K562 (cell line): Measurements from ENCODE around the gene ZW10. TPM values are rescaled to one million over a fixed set of nuclear protein-coding genes. Genes with fewer than 3 reads are reported as not detected.

Experiments
- ATAC-seq: fragments of 200-7000 bp; cut with Tn5 transposase; 3 replicates; pipeline ENCODE4 v1.9.1; 2020; ENCODE audit warnings: moderate library complexity
- BruUV-seq: library from RNA; stranded (reverse); fragments of 400-500 nt; replicated peaks from 2 replicates; lab custom pipeline; 2021; lab: Mats Ljungman, UMichigan
- CTCF ChIA-PET: fragments of 300-600 bp; formaldehyde crosslinking; extraction: SDS; loops from one replicate; lab custom pipeline; 2021; ENCODE audit warnings: low intra/inter-chr PET ratio; lab: Yijun Ruan, JAX
- POLR2A ChIA-PET: fragments of 300-600, 350-650 bp; sonication (Branson Sonifier 250); formaldehyde crosslinking; extraction: SDS; loops from one replicate; lab custom pipeline; 2021; ENCODE audit warnings: antibody characterized with exemption, inconsistent platforms; lab: Yijun Ruan, JAX
- DNase-seq, 4 experiments: peaks; one replicate each; pipeline versions ENCODE4 v3.0.0 to v3.0.0-alpha.2; 2011 to 2018; ENCODE audit warnings: low spot score in 3 of 4, mixed read lengths in 3 of 4; ENCODE audit errors: extremely low read depth in 1 of 4
- FAIRE-seq: peaks from 2 replicates; lab custom pipeline; 2011; peaks lifted over from hg19 to GRCh38; lab: Jason Lieb, UNC
- H2AFZ ChIP-seq: 2 replicates; pipeline ENCODE4 v1.6.0; 2011; ENCODE audit warnings: low read depth, low read length, control low read depth, inconsistent platforms
- H3K27ac ChIP-seq: fragments of 200-600 bp; 3 replicates; pipeline ENCODE4 v1.8.0; 2011; ENCODE audit warnings: low read depth, mild to moderate bottlenecking, control low read depth, inconsistent platforms, low read length, moderate library complexity, mixed read lengths; ENCODE audit errors: extremely low read depth
- H3K27me3 ChIP-seq, 2 experiments: fragments of 300-600 bp in 1 of 2; 2 replicates in 1 of 2; 3 replicates in 1 of 2; pipeline versions ENCODE4 v1.6.0 to v1.8.0; 2011; ENCODE audit warnings: inconsistent platforms in 2 of 2, low read length in 2 of 2, mild to moderate bottlenecking in 1 of 2, mixed read lengths in 1 of 2, moderate library complexity in 1 of 2; ENCODE audit not compliant: control insufficient read depth in 2 of 2, insufficient read depth in 2 of 2
- H3K36me3 ChIP-seq: fragments of 300-600 bp; 3 replicates; pipeline ENCODE4 v1.8.0; 2011; ENCODE audit warnings: mild to moderate bottlenecking, low read length, inconsistent platforms; ENCODE audit not compliant: control insufficient read depth, insufficient read depth
- H3K4me1 ChIP-seq, 2 experiments: fragments of 200-600 bp in 1 of 2; replicated peaks in 1 of 2; 2 replicates in 1 of 2; 3 replicates in 1 of 2; pipeline versions ENCODE4 v1.5.1 to v1.8.0; 2011; ENCODE audit warnings: inconsistent platforms in 2 of 2, low read length in 2 of 2, mild to moderate bottlenecking in 1 of 2, mixed read lengths in 1 of 2, moderate library complexity in 1 of 2; ENCODE audit not compliant: control insufficient read depth in 2 of 2, insufficient read depth in 2 of 2
- H3K4me2 ChIP-seq: 2 replicates; pipeline ENCODE4 v1.6.1; 2011; ENCODE audit warnings: low read length, control low read depth, inconsistent platforms, mixed read lengths; ENCODE audit not compliant: insufficient read depth
- H3K4me3 ChIP-seq: fragments of 200-600 bp; sonication (generic), shearing (Covaris generic); 2 replicates; pipeline ENCODE4 v1.5.1; 2016; ENCODE audit warnings: control low read depth, inconsistent platforms
- H3K79me2 ChIP-seq: fragments of 200-600 bp; 3 replicates; pipeline ENCODE4 v1.8.0; 2011; ENCODE audit warnings: low read length, inconsistent platforms; ENCODE audit not compliant: control insufficient read depth, insufficient read depth
- H3K9ac ChIP-seq, 2 experiments: 2 replicates each; pipeline versions ENCODE4 v1.6.0 to v1.6.1; 2011; ENCODE audit warnings: low read depth in 2 of 2, low read length in 2 of 2, control low read depth in 1 of 2, inconsistent platforms in 1 of 2, mild to moderate bottlenecking in 1 of 2, mixed read lengths in 1 of 2; ENCODE audit not compliant: insufficient read depth in 1 of 2
- H3K9me1 ChIP-seq: one replicate; pipeline ENCODE4 v1.6.0; 2011; ENCODE audit warnings: inconsistent platforms, mild to moderate bottlenecking, low read length, moderate library complexity; ENCODE audit not compliant: control insufficient read depth, insufficient read depth
- H3K9me3 ChIP-seq: replicated peaks from 2 replicates; pipeline ENCODE4 v1.5.1; 2011; ENCODE audit warnings: low read depth, low read length, inconsistent platforms; ENCODE audit not compliant: control insufficient read depth, insufficient read depth
- H4K20me1 ChIP-seq: replicated peaks from 2 replicates; pipeline ENCODE4 v1.6.1; 2011; ENCODE audit warnings: low read length, inconsistent platforms, mixed read lengths; ENCODE audit not compliant: control insufficient read depth, insufficient read depth
- ARID4B ChIP-seq: sonication (generic); formaldehyde crosslinking; IDR thresholded peaks from 2 replicates; pipeline ENCODE4 v1.8.0; 2022; ENCODE audit warnings: mild to moderate bottlenecking, missing genetic modification reagents
- BRD9 ChIP-seq: fragments of 450-650 bp; IDR thresholded peaks from 2 replicates; pipeline ENCODE4 v1.6.1; 2018; ENCODE audit warnings: low read depth; ENCODE audit not compliant: partially characterized antibody
- CGGBP1 ChIP-seq: fragments of 250-450 bp; sonication (Bioruptor Pico); IDR thresholded peaks from 2 replicates; pipeline ENCODE4 v1.9.0; 2021; ENCODE audit warnings: mild to moderate bottlenecking
- EHMT2 ChIP-seq: fragments of 450-650 bp; IDR thresholded peaks from 2 replicates; pipeline ENCODE4 v1.6.1; 2018; ENCODE audit warnings: antibody characterized with exemption
- ERF ChIP-seq: fragments of 450-650 bp; formaldehyde crosslinking; IDR thresholded peaks from 2 replicates; pipeline ENCODE4 v1.4.0; 2020; ENCODE audit warnings: mild to moderate bottlenecking, mixed read lengths
- MIER1 ChIP-seq: fragments of 450-650 bp; IDR thresholded peaks from 2 replicates; pipeline ENCODE4 v1.6.1; 2016; ENCODE audit warnings: antibody characterized with exemption, mild to moderate bottlenecking, low read depth
- PKNOX1 ChIP-seq: fragments of 450-650 bp; IDR thresholded peaks from 2 replicates; pipeline ENCODE4 v1.6.1; 2016
- RBBP5 ChIP-seq: fragments of 200-600 bp; sonication (generic); IDR thresholded peaks from 2 replicates; pipeline ENCODE4 v1.6.1; 2012; ENCODE audit warnings: borderline replicate concordance, mild to moderate bottlenecking, low read length, control low read depth, inconsistent platforms; ENCODE audit not compliant: insufficient read depth, poor library complexity, severe bottlenecking
- RBM34 ChIP-seq: fragments of 200-400 bp; formaldehyde crosslinking; IDR thresholded peaks from 2 replicates; pipeline ENCODE4 v1.6.1; 2018; ENCODE audit warnings: low read length, borderline replicate concordance; ENCODE audit not compliant: insufficient read depth
- SMARCA4 ChIP-seq: fragments of 450-650 bp; IDR thresholded peaks from 2 replicates; pipeline ENCODE4 v1.6.1; 2016
- TEAD4 ChIP-seq, 2 experiments: sonication (generic) in 1 of 2; formaldehyde crosslinking in 1 of 2; IDR thresholded peaks; 2 replicates each; pipeline versions ENCODE4 v1.6.1 to v1.8.0; 2012 to 2022; ENCODE audit warnings: borderline replicate concordance in 1 of 2, inconsistent platforms in 1 of 2, low read length in 1 of 2, mild to moderate bottlenecking in 1 of 2, missing genetic modification reagents in 1 of 2
- YBX1 ChIP-seq: fragments of 450-650 bp; IDR thresholded peaks from 2 replicates; pipeline ENCODE4 v1.7.1; 2016; ENCODE audit warnings: mild to moderate bottlenecking
- ZKSCAN3 ChIP-seq: fragments of 250-450 bp; sonication (Bioruptor Pico); IDR thresholded peaks from 2 replicates; pipeline ENCODE4 v1.4.0; 2020
- ZNF778 ChIP-seq: fragments of 450-650 bp; formaldehyde crosslinking; IDR thresholded peaks from 2 replicates; pipeline ENCODE4 v1.4.0; 2020; ENCODE audit warnings: mild to moderate bottlenecking, moderate library complexity
- ZNF830 ChIP-seq: fragments of 250-450 bp; sonication (Bioruptor Pico); IDR thresholded peaks from 2 replicates; pipeline ENCODE4 v1.5.0; 2021; ENCODE audit warnings: mild to moderate bottlenecking
- in situ Hi-C: fragments of 300-500 bp; cut with MboI; formaldehyde crosslinking; loops from 4 replicates; pipeline ENCODE4 v1.15.0; 2018; ENCODE audit warnings: inconsistent platforms, mixed read lengths
- intact Hi-C: fragments of 100-400 bp; cut with micrococcal nuclease; formaldehyde crosslinking; loops from 2 replicates; pipeline ENCODE4 v1.14.2; 2022
- polyA plus RNA-seq, 8 experiments: library from polyadenylated mRNA; depleted of rRNA in 4 of 8; stranded (reverse) in 5 of 8; unstranded in 3 of 8; fragments of >200 nt; fragmentation: Nextera tagmentation in 2 of 8; fragmentation: Illumina TruSeq in 1 of 8; extraction: Ambion mirVana in 2 of 8; extraction: Trizol in 1 of 8; gene quantifications; 2 replicates each; pipeline versions ENCODE4 v1.2.1 to v1.2.3, GENCODE V29; 2011 to 2014; ENCODE audit warnings: inconsistent platforms in 1 of 8, missing spikeins in 1 of 8
- total RNA-seq, 7 experiments: library from RNA; depleted of rRNA in 6 of 7; stranded (reverse); fragments of >200 nt in 6 of 7; fragmentation: Illumina TruSeq in 2 of 7; extraction: Trizol in 2 of 7; gene quantifications; 2 replicates each; pipeline versions ENCODE4 v1.2.1 to v1.2.3, GENCODE V29; 2011 to 2021; ENCODE audit warnings: low replicate concordance in 1 of 7

Gene ZW10
- total and polyA plus RNA-seq, 9 of the 15 experiments (the other 6 are each of a cell fraction or from before 2014, with no cell fraction given): 9.4 to 37.7 (median 25.0) TPM

GRCh38 chr11:113814181-113814580 lies 40.7 kb upstream of the ZW10 start:
- H3K4me2 ChIP-seq: no peak overlapping the region
- no peaks in the 10 kb centered on the region for H3K9me1 ChIP-seq
- BruUV-seq: no TSS peak
- no peaks in the 10 kb centered on the region for H3K4me1 ChIP-seq
- H3K9me3 ChIP-seq: no peaks in the 10 kb centered on the region
- no peaks in the 10 kb centered on the region for H4K20me1 ChIP-seq
- DNase-seq (no peak), FAIRE-seq (no peak), ATAC-seq (no peak)
- no peaks in the 10 kb centered on the region for H3K79me2 ChIP-seq
- peaks cover 25% of the 10 kb centered on the region; the same call in 1 of the 3 replicates for H3K36me3 ChIP-seq
- H3K9ac ChIP-seq: no peak overlapping the region
- H3K27me3 ChIP-seq: no peaks in the 10 kb centered on the region
- intact Hi-C loops (no loop called here), in situ Hi-C loops (no loop called here)
- H2AFZ ChIP-seq: no peak overlapping the region
- H3K27ac ChIP-seq: no peak overlapping the region
- no peak overlapping the region for H3K4me3 ChIP-seq
- CTCF ChIA-PET: no interaction called here
- POLR2A ChIA-PET: no interaction called here
- TF ChIP-seq ERF (no peak), RBBP5 (no peak), ZNF778 (CRISPR knock-in tag) (no peak), SMARCA4 (no peak), ZKSCAN3 (CRISPR knock-in tag) (no peak), YBX1 (no peak), ARID4B (no peak), ZNF830 (CRISPR knock-in tag) (no peak), BRD9 (no peak), PKNOX1 (no peak), MIER1 (no peak), CGGBP1 (CRISPR knock-in tag) (no peak), RBM34 (no peak), TEAD4 (IDR thresholded peaks at IDR 0.05; ENCODE audit: low read length) (no peak), TEAD4 (CRISPR knock-in tag; IDR thresholded peaks at IDR 0.05; ENCODE audit: borderline replicate concordance) (no peak), EHMT2 (no peak)
